ENCODE measurements around the gene IGSF6. TPM values are rescaled to one million over a fixed set of nuclear protein-coding genes. Genes with fewer than 3 reads are reported as not detected.

Gene IGSF6
- total RNA-seq, 1 experiment from 2014 or later = 0.36 TPM

DNA sequence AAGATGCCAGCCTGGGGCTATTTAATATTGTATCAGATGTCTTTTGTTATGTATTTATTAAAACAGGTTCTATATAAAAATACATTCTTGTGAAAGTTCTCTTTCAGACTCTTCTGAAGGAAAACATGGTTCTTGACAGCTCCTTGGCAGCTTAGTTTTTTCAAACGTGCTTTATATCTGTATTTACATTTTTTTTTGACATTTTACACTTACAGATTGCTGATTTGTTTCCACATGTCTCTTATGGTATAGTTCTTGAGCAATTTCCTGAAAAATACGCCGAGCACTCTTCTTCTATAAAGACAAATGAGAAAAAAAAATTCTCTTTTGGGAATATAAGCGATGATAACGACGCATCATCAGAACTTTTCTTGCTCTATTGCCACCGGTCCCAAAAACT lies 9.5 kb downstream of the IGSF6 start:
- no peaks in the 10 kb centered on the region for H3K9me2 ChIP-seq (replicated peaks; ENCODE audit: low read length)
- TF ChIP-seq EZH2phosphoT487 (IDR thresholded peaks at IDR 0.05; ENCODE audit: borderline replicate concordance, low read length) (no peak), EZH2 (IDR thresholded peaks at IDR 0.05; ENCODE audit: low read length, unreplicated experiment) (no peak)
- TF ChIP-seq, protein P1, sequence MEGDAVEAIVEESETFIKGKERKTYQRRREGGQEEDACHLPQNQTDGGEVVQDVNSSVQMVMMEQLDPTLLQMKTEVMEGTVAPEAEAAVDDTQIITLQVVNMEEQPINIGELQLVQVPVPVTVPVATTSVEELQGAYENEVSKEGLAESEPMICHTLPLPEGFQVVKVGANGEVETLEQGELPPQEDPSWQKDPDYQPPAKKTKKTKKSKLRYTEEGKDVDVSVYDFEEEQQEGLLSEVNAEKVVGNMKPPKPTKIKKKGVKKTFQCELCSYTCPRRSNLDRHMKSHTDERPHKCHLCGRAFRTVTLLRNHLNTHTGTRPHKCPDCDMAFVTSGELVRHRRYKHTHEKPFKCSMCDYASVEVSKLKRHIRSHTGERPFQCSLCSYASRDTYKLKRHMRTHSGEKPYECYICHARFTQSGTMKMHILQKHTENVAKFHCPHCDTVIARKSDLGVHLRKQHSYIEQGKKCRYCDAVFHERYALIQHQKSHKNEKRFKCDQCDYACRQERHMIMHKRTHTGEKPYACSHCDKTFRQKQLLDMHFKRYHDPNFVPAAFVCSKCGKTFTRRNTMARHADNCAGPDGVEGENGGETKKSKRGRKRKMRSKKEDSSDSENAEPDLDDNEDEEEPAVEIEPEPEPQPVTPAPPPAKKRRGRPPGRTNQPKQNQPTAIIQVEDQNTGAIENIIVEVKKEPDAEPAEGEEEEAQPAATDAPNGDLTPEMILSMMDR (conservative IDR thresholded peaks at IDR 0.05; ENCODE audit: low read depth, low read length) = no peak
- no peaks in the 10 kb centered on the region for H3K9me3 ChIP-seq (ENCODE audit: low read length)
- BruUV-seq (replicated peaks) = no TSS peak
- H3K9ac ChIP-seq (ENCODE audit: low read length) = no peak overlapping the region
- no peak for DNase-seq
- no peak overlapping the region for H3K4me3 ChIP-seq (ENCODE audit: low read length)
- peaks cover 17% of the 10 kb centered on the region for H3K4me1 ChIP-seq (ENCODE audit: insufficient read depth, low read length)
- no peak overlapping the region for H3K27ac ChIP-seq (ENCODE audit: low read length)
- CTCF ChIA-PET = interaction anchor here (0.8 kb wide), 1 partner anchor 52 kb away, joined by 3 read pairs; no protein-coding TSS in a partner anchor
- intact Hi-C loops (cut with micrococcal nuclease) = no loop called here
- no peak overlapping the region for H2AFZ ChIP-seq (ENCODE audit: low read length)
- H3F3A ChIP-seq (ENCODE audit: low read length, unreplicated experiment) = peaks cover 8% of the 10 kb centered on the region
- no peak for ATAC-seq
- peaks cover 2% of the 10 kb centered on the region for H3K36me3 ChIP-seq (ENCODE audit: low read depth, low read length)
- H3K4me2 ChIP-seq (ENCODE audit: low read length) = no peak overlapping the region
- H4K20me1 ChIP-seq (ENCODE audit: low read length) = no peaks in the 10 kb centered on the region
- POLR2A ChIA-PET (ENCODE audit: unreplicated experiment) = no interaction called here
- H3K79me2 ChIP-seq (ENCODE audit: low read length) = peaks cover 10% of the 10 kb centered on the region; the same call in 1 of the 2 replicates
- no peaks in the 10 kb centered on the region for H3K27me3 ChIP-seq (ENCODE audit: low read length)

- H2AFZ ChIP-seq (ENCODE audit: low read length) = no peak overlapping the region
- H3K79me2 ChIP-seq (ENCODE audit: low read length) = peaks cover 10% of the 10 kb centered on the region; the same call in 1 of the 2 replicates
- H3K27ac ChIP-seq (ENCODE audit: low read length) = no peak overlapping the region
- H3F3A ChIP-seq (ENCODE audit: low read length, unreplicated experiment) = peaks cover 8% of the 10 kb centered on the region
- intact Hi-C loops (cut with micrococcal nuclease) = no loop called here
- no peaks in the 10 kb centered on the region for H3K9me2 ChIP-seq (replicated peaks; ENCODE audit: low read length)
- no peaks in the 10 kb centered on the region for H4K20me1 ChIP-seq (ENCODE audit: low read length)
- peaks cover 20% of the 10 kb centered on the region for H3K4me1 ChIP-seq (ENCODE audit: insufficient read depth, low read length)
- peaks cover 2% of the 10 kb centered on the region for H3K36me3 ChIP-seq (ENCODE audit: low read depth, low read length)
- H3K9me3 ChIP-seq (ENCODE audit: low read length) = no peaks in the 10 kb centered on the region
- no peak for TF ChIP-seq EZH2 (IDR thresholded peaks at IDR 0.05; ENCODE audit: low read length, unreplicated experiment)
- no peak for TF ChIP-seq EZH2phosphoT487 (IDR thresholded peaks at IDR 0.05; ENCODE audit: borderline replicate concordance, low read length)
- TF ChIP-seq, protein P1 (conservative IDR thresholded peaks at IDR 0.05; ENCODE audit: low read depth, low read length) = no peak
- no TSS peak for BruUV-seq (replicated peaks)
- DNase-seq = no peak
- CTCF ChIA-PET = no interaction called here
- POLR2A ChIA-PET (ENCODE audit: unreplicated experiment) = no interaction called here
- no peak overlapping the region for H3K4me2 ChIP-seq (ENCODE audit: low read length)
- no peak overlapping the region for H3K4me3 ChIP-seq (ENCODE audit: low read length)
- no peaks in the 10 kb centered on the region for H3K27me3 ChIP-seq (ENCODE audit: low read length)
- no peak overlapping the region for H3K9ac ChIP-seq (ENCODE audit: low read length)
- ATAC-seq = no peak
Measured at GRCh38 chr16:21641916-21642315, 10.5 kb downstream of the IGSF6 start.

DNA sequence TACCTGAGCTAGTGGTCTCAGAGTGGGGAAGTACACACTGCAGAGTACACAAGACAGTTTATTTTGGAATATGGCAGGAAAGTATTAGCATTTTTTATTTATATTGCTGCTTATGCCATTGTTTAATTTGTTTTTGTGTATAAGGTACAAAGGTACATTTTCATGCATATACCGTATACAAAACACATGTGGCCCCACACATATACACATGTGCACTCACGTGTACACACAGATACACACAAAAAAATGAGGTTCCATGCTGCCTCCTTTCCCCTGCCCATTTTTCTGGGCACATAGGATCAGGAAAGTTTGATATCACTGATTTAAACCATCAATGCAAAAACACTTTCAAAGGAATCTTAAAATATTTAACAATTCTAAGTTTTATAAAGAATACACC lies 12.9 kb downstream of the IGSF6 start:
- peaks cover 24% of the 10 kb centered on the region for H3K4me1 ChIP-seq (ENCODE audit: insufficient read depth, low read length)
- peaks cover 8% of the 10 kb centered on the region for H3F3A ChIP-seq (ENCODE audit: low read length, unreplicated experiment)
- no peak for DNase-seq
- peaks cover 2% of the 10 kb centered on the region for H3K36me3 ChIP-seq (ENCODE audit: low read depth, low read length)
- H3K27me3 ChIP-seq (ENCODE audit: low read length) = no peaks in the 10 kb centered on the region
- H3K9me3 ChIP-seq (ENCODE audit: low read length) = no peaks in the 10 kb centered on the region
- ATAC-seq = no peak
- no peaks in the 10 kb centered on the region for H3K9me2 ChIP-seq (replicated peaks; ENCODE audit: low read length)
- H4K20me1 ChIP-seq (ENCODE audit: low read length) = no peaks in the 10 kb centered on the region
- no peak overlapping the region for H3K4me3 ChIP-seq (ENCODE audit: low read length)
- peak overlapping the region; percentile 75 for H3K4me2 ChIP-seq (ENCODE audit: low read length)
- BruUV-seq (replicated peaks) = no TSS peak
- H3K79me2 ChIP-seq (ENCODE audit: low read length) = peaks cover 10% of the 10 kb centered on the region; the same call in 1 of the 2 replicates
- H3K27ac ChIP-seq (ENCODE audit: low read length) = peak overlapping the region; percentile 71
- intact Hi-C loops (cut with micrococcal nuclease) = no loop called here
- TF ChIP-seq EZH2phosphoT487 (IDR thresholded peaks at IDR 0.05; ENCODE audit: borderline replicate concordance, low read length) (no peak), EZH2 (IDR thresholded peaks at IDR 0.05; ENCODE audit: low read length, unreplicated experiment) (no peak)
- TF ChIP-seq, protein P1 (conservative IDR thresholded peaks at IDR 0.05; ENCODE audit: low read depth, low read length) = no peak
- no peak overlapping the region for H2AFZ ChIP-seq (ENCODE audit: low read length)
- POLR2A ChIA-PET (ENCODE audit: unreplicated experiment) = no interaction called here
- H3K9ac ChIP-seq (ENCODE audit: low read length) = peak overlapping the region; percentile 23; the same call in 1 of the 2 replicates
- CTCF ChIA-PET = no interaction called here
